GM18951 (cell line): Measurements from ENCODE around the gene SLC45A3.

Source experiments
- POLR2A ChIP-seq: IDR thresholded peaks from 4 replicates; pipeline ENCODE4 v1.6.1; 2011; ENCODE audit warnings: mild to moderate bottlenecking; ENCODE audit not compliant: insufficient read length, insufficient read depth; ENCODE audit errors: extremely low read depth
- in situ Hi-C: fragments of 300-500 bp; cut with MboI; formaldehyde crosslinking; loops from one replicate; pipeline ENCODE4 v1.12.0; 2022; ENCODE audit warnings: low sequenced_read_pairs, mixed read lengths, inconsistent platforms; ENCODE audit not compliant: unreplicated experiment

SLC45A3 gene

GRCh38 chr1:205633421-205633976 is 46.8 kb downstream of the SLC45A3 start:
- TF ChIP-seq POLR2A: no peak
- in situ Hi-C loops: no loop called here

GRCh38 chr1:205632669-205633169 is 47.6 kb downstream of the SLC45A3 start:
- in situ Hi-C loops: no loop called here

GRCh38 chr1:205631768-205632668 is 48.3 kb downstream of the SLC45A3 start, which contains the start of gene ELK4:
Gene ELK4, minus strand, starts transcription at chr1:205632011. Its CDS starts 8,129 bp downstream, at chr1:205623882.
- peak; percentile 90 for TF ChIP-seq POLR2A
- in situ Hi-C loops: no loop called here

More at GRCh38 chr1:205632669-205633169, 47.6 kb downstream of the SLC45A3 start:
- TF ChIP-seq POLR2A: no peak

GRCh38 chr1:205631010-205631767 is 49.1 kb downstream of the SLC45A3 start:
- in situ Hi-C loops: no loop called here
- TF ChIP-seq POLR2A: peak; percentile 49

DNA sequence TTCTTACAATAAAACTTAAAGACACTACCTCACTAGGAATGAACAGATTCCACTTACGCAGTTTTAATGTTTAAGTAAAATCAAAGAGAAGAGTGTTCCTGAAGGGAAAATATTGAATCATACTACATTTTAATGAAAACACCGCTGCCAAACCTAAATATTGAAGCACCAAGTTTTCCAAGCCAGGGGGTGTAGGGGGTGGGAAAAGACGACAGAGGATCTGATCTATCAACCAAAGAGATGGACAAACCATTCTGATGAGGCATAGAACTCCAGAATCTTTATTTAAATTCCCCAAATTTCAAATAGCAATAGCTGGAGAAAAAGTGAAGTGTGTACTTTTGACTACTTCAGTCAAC is 49.7 kb downstream of the SLC45A3 start:
- in situ Hi-C loops: no loop called here
- no peak for TF ChIP-seq POLR2A

DNA sequence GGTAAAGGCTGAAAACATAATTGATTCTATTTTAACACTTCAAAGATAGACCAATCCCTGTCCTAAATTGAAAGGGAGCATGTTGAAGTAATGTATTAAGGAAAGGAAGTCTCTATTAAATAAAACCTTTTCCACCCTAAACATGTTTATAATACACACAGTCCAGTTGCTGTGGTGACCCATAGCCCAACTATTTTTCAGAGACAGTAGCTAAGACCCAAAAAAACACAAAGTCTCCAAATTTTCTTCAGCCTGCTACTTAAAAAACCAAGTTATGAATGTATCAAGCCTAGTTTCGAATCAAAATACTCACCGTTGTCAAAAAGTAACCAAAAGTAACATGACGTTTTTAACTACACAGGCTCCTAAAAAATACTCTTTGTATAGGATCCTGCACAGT is 50.1 kb downstream of the SLC45A3 start:
- no peak for TF ChIP-seq POLR2A
- in situ Hi-C loops: no loop called here

DNA sequence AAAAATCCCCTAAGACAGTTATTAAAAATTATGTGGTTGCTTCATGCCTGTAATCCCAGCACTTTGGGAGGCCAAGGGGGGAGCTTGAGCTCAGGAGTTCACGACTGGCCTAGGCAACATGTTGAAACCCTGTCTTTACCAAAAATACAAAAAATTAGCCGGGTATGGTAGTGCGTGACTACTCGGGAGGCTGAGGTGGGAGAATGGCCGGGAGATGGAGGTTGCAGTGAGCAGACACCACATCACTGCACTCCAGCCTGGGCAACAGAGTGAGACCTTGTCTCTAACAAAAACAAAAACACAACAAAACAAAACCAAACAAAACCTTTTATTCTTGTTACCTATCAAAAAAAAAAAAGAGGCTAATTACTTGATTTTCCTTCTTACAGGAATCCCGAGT is 50.6 kb downstream of the SLC45A3 start:
- in situ Hi-C loops: no loop called here
- TF ChIP-seq POLR2A: no peak

DNA sequence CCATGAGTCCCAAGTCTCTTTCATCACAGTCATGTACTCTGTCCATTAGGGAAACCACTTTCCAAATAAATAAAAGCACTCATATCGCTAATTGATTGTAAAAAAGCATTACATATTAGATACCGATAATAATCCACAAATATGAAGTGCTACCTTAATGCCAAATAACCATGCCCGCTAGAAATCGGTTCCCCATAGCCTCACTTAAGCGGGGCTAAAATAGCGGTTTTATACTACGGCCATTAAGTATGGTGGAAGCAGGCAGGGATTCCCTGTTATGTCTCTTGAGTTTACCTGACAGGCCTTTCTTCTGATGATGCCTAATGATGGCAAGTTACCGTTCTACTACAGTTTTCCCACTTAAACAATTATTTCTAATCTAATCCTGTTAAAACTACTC is 52.4 kb downstream of the SLC45A3 start:
- no peak for TF ChIP-seq POLR2A
- in situ Hi-C loops: no loop called here

DNA sequence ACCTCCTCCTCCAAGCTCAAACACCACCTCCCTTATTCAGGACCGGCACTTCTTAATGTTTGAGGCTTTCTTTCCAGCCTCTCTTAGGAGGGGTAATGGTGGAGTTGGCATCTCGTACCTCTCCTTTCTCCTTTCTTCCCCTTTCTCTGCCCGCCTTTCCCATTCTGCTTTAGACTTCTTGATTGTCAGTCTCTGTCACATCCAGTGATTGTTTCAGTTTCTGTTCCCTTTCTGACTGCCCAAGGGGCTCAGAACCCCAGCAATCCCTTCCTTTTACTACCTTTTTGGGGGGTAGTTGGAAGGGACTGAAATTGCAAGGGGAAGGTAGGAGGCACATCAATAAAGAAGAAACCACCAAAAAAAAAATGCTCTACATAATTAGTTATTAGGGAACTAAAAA is 54.1 kb downstream of the SLC45A3 start:
- in situ Hi-C loops: no loop called here
- no peak for TF ChIP-seq POLR2A

DNA sequence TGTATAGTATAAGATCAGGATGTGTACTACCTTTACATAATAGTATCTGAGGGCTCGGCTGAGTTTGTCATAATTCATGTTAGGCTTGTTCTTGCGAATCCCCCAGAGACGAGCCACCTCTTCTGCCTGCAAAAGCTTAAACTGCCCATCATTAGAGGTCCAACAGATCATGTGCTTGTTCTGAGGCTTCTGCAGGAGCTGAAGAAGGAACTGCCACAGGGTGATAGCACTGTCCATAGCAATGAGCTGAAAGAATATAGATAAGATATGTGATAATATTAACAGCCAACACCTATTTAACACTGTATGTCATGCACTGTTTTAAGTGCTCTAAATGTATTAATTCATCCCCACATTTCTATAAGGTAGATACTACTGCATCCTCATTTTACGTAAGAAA is 56.7 kb downstream of the SLC45A3 start:
- TF ChIP-seq POLR2A: no peak
- in situ Hi-C loops: no loop called here

DNA sequence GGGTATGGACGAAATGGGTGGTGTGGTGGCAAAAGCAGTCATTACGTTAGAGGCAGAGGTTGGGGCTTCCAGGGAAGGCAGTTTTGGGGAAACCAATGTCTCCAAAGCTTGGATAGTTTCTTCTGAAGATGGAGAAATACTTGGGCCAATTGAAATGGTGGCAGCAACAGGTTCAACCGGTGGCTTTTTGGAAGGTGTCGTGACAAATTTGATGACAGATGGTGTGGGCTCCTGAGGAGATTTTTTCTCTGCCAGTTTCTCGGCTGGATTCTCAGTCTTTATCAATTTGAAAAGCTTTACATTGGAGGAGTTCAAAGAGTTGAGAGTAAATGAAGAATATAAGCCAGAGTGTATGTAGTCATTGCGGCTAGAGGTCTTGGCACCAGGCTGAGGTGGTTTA is 60.0 kb downstream of the SLC45A3 start:
- in situ Hi-C loops: no loop called here
- no peak for TF ChIP-seq POLR2A

- in situ Hi-C loops: no loop called here
- no peak for TF ChIP-seq POLR2A
These were observed 60.9 kb downstream of the SLC45A3 start for GRCh38 chr1:205619376-205619775.

DNA sequence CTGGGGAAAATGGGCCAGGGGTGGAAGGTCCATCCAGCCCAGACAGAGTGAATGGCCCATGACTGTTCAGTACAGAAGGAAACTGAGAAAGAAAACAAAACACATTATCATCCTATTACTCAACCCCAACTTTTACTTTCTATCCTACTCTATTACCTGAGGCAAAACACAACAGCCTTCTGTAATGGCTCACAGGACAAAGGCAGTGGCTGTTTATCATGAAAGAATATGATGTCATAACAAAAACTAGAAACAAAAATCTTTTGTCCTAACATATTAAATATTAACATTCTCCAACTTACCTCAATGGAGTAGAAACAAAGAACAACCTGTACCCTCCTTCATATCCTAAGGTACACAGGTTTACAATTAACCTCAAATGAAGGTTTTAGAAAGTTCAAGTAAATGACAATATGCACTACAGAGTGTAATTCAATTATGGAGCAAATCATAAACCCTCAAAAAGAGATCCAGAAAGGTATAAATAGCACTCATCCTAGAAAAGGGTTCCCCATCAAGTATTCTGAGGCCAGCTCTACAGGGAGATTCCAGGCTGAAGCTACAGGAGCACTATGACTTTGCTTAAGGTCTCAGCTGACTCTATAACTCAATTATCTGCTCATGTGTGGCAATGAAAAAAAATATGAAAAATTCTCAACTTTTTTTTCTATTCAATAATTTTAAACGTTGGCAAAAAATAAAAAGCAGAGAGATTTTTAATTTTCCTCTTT is 63.6 kb downstream of the SLC45A3 start:
- in situ Hi-C loops: no loop called here
- TF ChIP-seq POLR2A: no peak

GRCh38 chr1:205615789-205616188 is 64.5 kb downstream of the SLC45A3 start:
- in situ Hi-C loops: no loop called here
- no peak for TF ChIP-seq POLR2A
